Ascending aorta (tissue), 2 donors: ENCODE results near the gene THOC6. TPM values are rescaled to one million over a fixed set of nuclear protein-coding genes. Genes with fewer than 3 reads are reported as not detected.

ENCODE experiments used
- DNase-seq, 2 donors: peaks; one replicate each; pipeline ENCODE4 v3.0.0-alpha.2; 2019; ENCODE audit warnings: low spot score in 2 of 2
- H3K27ac ChIP-seq, 2 donors: fragments of 200-600 bp; sonication (generic); one replicate each; pipeline ENCODE4 v1.5.1; 2016 to 2017; ENCODE audit warnings: mild to moderate bottlenecking in 1 of 2
- H3K27me3 ChIP-seq: fragments of 200-600 bp; sonication (generic); one replicate; pipeline ENCODE4 v1.5.1; 2017
- H3K36me3 ChIP-seq, 2 donors: fragments of 200-600 bp; sonication (generic); one replicate each; pipeline ENCODE4 v1.5.1; 2016
- H3K4me1 ChIP-seq, 2 donors: fragments of 200-600 bp; sonication (generic); one replicate each; pipeline ENCODE4 v1.5.1; 2016 to 2017; ENCODE audit warnings: mild to moderate bottlenecking in 1 of 2
- H3K4me3 ChIP-seq, 2 donors: fragments of 200-600 bp; sonication (generic); one replicate each; pipeline ENCODE4 v1.5.1; 2016 to 2017; ENCODE audit warnings: mild to moderate bottlenecking in 1 of 2
- H3K9me3 ChIP-seq, 2 donors: fragments of 200-600 bp; sonication (generic); one replicate each; pipeline ENCODE4 v1.5.1; 2016
- intact Hi-C: fragments of 100-400 bp; cut with DNase I; formaldehyde crosslinking; loops from one replicate; pipeline ENCODE4 v1.15.1; 2023
- total RNA-seq: library from RNA; depleted of rRNA; stranded (reverse); fragments of >200 nt; gene quantifications from one replicate; pipeline ENCODE4 v1.1.0, GENCODE V29; 2016
- TF ChIP-seq, protein P1 (sequence below), 3 experiments: fragments of 200-600 bp in 2 of 3; fragments of 450-650 bp in 1 of 3; sonication (generic) in 2 of 3; IDR thresholded peaks; one replicate each; pipeline ENCODE4 v1.5.1; 2016 to 2019; ENCODE audit warnings: antibody characterized with exemption in 3 of 3, mild to moderate bottlenecking in 1 of 3, moderate library complexity in 1 of 3

The THOC6 gene
- total RNA-seq, 1 donor from 2014 or later = 32.6 TPM

DNA sequence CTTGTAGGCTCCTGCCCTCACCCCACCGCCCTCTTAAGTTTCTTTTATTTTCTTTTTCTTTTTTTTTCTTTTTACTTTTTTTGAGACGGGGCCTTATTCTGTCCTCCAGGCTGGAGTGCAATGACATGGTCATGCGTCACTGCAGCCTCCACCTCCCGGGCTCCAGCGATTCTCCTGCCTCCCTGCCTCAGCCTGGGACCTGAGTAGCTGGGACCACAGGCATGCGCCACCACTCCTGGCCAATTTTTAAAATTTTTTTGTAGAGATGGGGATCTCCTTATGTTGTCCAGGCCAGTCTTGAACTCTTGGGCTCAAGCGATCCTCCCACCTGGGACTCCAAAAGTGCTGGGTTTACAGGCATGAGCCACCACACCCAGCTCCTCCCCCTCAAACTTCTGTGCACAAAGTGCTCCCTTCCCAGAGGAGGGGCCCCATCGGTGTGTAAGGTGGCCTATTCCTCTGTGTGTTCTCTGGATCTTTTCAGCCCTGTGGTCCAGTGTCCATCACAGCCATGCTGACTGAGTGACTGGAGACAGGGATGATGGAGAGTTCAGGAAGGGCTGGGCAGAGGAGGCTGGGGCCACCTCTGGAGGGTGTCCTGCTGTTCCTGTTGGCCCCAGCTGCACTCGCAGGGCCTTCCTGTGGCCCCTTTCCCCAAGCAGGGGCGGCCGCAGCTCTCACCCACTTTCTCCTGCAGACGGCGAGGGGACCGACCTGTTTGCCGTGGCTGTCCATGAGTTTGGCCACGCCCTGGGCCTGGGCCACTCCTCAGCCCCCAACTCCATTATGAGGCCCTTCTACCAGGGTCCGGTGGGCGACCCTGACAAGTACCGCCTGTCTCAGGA lies 32.7 kb downstream of the THOC6 start:
- no peaks in the 10 kb centered on the region for H3K36me3 ChIP-seq
- peaks cover 5 to 12% of the 10 kb centered on the region in 2 donors for H3K4me1 ChIP-seq
- TF ChIP-seq, protein P1, sequence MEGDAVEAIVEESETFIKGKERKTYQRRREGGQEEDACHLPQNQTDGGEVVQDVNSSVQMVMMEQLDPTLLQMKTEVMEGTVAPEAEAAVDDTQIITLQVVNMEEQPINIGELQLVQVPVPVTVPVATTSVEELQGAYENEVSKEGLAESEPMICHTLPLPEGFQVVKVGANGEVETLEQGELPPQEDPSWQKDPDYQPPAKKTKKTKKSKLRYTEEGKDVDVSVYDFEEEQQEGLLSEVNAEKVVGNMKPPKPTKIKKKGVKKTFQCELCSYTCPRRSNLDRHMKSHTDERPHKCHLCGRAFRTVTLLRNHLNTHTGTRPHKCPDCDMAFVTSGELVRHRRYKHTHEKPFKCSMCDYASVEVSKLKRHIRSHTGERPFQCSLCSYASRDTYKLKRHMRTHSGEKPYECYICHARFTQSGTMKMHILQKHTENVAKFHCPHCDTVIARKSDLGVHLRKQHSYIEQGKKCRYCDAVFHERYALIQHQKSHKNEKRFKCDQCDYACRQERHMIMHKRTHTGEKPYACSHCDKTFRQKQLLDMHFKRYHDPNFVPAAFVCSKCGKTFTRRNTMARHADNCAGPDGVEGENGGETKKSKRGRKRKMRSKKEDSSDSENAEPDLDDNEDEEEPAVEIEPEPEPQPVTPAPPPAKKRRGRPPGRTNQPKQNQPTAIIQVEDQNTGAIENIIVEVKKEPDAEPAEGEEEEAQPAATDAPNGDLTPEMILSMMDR (IDR thresholded peaks at IDR 0.05) = no peak
- H3K27ac ChIP-seq = no peak overlapping the region
- intact Hi-C loops = no loop called here
- H3K4me3 ChIP-seq = no peak overlapping the region
- DNase-seq = no peak
- H3K27me3 ChIP-seq = no peaks in the 10 kb centered on the region
- H3K9me3 ChIP-seq = no peaks in the 10 kb centered on the region

DNA sequence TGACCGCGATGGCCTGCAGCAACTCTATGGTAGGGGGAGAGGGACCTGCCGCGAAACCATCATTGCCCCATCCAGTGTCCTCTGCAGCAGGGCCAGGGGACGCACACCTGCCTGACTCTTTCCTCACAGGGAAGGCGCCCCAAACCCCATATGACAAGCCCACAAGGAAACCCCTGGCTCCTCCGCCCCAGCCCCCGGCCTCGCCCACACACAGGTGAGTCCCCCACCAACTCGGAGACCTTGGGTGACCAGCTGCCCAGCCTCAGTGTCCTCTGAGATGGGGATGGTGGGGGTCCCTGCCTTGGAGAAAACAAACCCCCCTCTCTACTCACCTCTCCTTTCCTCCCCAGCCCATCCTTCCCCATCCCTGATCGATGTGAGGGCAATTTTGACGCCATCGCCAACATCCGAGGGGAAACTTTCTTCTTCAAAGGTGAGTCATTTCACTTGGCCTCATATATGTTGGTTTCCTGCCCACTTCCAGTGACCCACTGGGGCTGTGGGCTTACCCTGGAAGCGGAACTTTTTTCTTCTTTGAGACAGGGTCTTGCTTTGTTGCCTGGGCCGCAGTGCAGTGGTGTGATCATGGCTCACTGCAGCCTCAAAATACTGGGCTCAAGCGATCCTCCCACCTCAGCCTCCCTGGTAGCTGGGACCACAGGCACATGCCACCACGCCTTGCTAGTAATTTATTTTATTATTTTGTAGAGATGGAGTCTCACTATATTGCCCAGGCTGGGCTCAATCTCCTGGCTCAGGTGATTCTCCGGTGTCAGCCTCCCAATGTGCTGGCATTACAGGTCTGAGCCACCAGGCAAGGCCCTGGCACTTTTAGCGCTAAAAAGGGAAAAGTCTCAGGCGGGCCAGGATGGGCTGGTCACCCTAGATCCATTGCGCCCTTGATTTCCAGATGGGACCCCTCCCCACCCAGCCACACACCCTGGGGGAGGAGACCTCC lies 33.6 kb downstream of the THOC6 start:
- TF ChIP-seq, protein P1 (IDR thresholded peaks at IDR 0.05) = no peak
- Histone ChIP-seq H3K4me1 (peaks cover 5 to 12% of the 10 kb centered on the region in 2 donors), H3K4me3 (peak overlapping the region in 1 of 2 donors; percentile 76), H3K27me3 (no peaks in the 10 kb centered on the region), H3K36me3 (no peaks in the 10 kb centered on the region), H3K9me3 (no peaks in the 10 kb centered on the region), H3K27ac (no peak overlapping the region)
- DNase-seq = no peak
- intact Hi-C loops = loop anchor here (2.0 kb wide), 3 partner anchors 29 to 77 kb away; partner anchors contain the start of gene ZNF213

DNA sequence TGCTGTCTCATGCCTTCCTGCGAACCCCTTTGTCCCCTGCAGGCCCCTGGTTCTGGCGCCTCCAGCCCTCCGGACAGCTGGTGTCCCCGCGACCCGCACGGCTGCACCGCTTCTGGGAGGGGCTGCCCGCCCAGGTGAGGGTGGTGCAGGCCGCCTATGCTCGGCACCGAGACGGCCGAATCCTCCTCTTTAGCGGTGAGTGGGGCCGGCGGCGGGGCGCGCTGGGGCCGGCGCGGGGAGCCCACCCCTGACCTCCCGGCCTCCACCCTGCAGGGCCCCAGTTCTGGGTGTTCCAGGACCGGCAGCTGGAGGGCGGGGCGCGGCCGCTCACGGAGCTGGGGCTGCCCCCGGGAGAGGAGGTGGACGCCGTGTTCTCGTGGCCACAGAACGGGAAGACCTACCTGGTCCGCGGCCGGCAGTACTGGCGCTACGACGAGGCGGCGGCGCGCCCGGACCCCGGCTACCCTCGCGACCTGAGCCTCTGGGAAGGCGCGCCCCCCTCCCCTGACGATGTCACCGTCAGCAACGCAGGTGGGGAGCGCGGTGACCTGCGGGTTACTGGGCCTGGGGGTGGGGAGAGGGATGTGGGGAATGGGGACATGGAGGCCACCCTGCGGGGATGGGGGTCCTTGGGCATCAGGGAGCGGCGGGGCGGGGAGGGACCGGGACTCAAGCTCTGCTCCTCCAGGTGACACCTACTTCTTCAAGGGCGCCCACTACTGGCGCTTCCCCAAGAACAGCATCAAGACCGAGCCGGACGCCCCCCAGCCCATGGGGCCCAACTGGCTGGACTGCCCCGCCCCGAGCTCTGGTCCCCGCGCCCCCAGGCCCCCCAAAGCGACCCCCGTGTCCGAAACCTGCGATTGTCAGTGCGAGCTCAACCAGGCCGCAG lies 34.5 kb downstream of the THOC6 start:
- Histone ChIP-seq H3K36me3 (no peaks in the 10 kb centered on the region), H3K27ac (peak overlapping the region in 1 of 2 donors; percentile 42), H3K9me3 (no peaks in the 10 kb centered on the region), H3K4me3 (peak overlapping the region; percentile 72 to 76), H3K27me3 (no peaks in the 10 kb centered on the region), H3K4me1 (peaks cover 5 to 12% of the 10 kb centered on the region in 2 donors)
- TF ChIP-seq, protein P1 (IDR thresholded peaks at IDR 0.05) = no peak
- intact Hi-C loops = loop anchor here (1.0 to 2.0 kb wide), 6 partner anchors 30 to 108 kb away; partner anchors contain the start of gene ZNF213
- peak in 1 of 2 donors; percentile 75 for DNase-seq

DNA sequence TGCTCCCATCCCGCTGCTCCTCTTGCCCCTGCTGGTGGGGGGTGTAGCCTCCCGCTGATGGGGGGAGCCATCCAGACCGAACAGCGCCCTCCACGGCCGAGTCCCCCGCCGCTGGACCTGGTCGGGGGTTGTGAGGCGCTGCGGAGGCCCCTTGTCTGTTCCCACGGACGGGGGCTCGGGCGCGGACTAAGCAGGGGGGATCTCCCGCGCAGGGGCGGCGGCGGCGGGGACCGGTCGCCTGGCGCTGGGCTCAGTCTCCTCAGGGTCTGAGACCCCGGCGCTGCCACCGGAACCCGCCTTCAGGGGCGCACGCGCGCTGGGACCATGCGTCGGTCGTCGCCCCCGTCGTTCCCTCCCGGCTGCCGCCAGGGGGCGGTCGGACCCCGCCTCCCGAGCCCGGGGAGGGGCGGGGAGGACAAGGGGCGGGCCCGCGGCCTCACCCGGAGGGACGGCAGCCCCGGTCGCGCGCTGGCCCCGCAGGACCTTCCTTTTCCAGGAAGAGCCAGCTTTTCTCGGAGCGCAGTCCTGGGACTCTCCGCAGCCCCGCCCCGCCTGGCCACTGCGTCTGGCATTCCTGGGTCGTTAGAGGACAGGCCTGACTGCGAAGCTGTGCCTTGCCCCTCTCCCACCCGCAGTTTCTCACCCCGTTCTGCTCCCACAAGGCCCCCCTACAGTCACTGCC lies 35.3 kb downstream of the THOC6 start:
- Histone ChIP-seq H3K27me3 (no peaks in the 10 kb centered on the region), H3K27ac (peak overlapping the region; percentile 12 to 42), H3K9me3 (no peaks in the 10 kb centered on the region), H3K4me3 (peak overlapping the region; percentile 72 to 76), H3K4me1 (peaks cover 5 to 12% of the 10 kb centered on the region in 2 donors), H3K36me3 (no peaks in the 10 kb centered on the region)
- TF ChIP-seq, protein P1 (IDR thresholded peaks at IDR 0.05) = peak; percentile 77 to 98 (median 86)
- intact Hi-C loops = loop anchor here (1.0 to 2.0 kb wide), 6 partner anchors 30 to 107 kb away; partner anchors contain the start of gene ZNF213
- DNase-seq = peak; percentile 39 to 92
